Activated T-cell treated with anti-CD3 and anti-CD28 coated beads for 48 hours (primary cell): ENCODE data around the gene PLK3.
A peak's percentile ranks its signal among the peaks of the same experiment; 100 is the strongest.
"Not testable (repeated sequence)": the region's sequence is repeated elsewhere in the genome, so short reads cannot be mapped to it uniquely, and the experiment has no call there.

Source experiments
- DNase-seq: peaks from one replicate; pipeline ENCODE4 v3.0.0-alpha.2; 2020; ENCODE audit warnings: low read depth

Gene PLK3

DNA sequence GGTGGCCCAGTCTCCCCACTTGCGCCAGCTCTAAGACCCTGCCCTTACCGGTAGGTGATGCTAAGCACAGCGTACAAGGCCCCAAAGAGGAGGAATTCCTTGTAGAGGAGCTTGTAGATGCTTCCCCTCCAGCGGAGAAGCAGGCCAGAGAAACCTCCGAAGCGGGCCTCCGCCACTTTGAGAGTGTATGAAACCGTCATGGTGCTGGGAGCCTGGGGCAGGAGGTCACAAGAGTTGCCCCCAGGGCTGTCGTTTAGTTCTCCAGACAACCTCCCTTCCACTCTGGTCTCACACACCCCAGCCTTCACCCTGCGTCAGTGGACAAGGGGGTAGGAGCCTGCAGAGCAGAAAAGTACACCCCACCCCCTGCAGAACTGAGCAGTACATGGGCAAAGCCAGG lies 12.7 kb upstream of the PLK3 start:
- no peak for DNase-seq

DNA sequence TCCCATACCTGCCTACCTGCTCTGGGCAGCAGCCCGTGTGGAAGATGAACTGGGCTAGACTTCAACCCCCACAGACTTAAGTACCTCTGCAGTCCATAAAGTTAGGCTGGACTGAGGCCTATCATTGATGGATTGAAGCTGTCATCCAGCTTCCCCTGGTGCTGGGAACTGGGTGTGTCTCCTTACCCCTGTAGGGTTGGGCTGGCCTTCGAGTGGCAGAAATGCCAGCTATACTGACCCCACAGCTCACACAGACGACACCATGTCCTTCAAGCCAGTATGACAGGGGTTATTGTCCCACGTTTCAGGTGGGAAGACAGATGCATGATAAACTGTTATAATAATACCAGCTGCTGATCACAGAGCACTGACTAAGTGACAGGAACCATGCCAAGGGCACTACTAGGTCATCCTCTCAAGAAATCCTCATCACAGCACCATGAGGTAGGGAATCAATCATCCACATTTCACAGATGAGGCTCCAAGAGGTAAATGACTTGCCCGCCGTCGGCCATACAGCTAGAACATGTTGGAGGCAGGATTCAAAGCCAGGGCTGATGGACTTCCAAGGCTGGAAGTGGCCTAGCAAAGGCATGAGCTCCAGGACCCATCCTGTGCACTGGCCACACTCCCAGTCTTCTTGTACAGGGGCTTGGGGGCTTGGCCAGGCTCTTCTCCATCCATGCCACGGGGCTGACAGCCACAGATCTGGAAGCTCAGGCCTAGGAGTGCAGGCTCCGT lies 11.9 kb upstream of the PLK3 start, which contains the start of gene BEST4:
BEST4 (minus strand) TSS at position 51 of the 741 bp plus-strand sequence. CDS start 465 bp downstream, outside the sequence.
- no peak for DNase-seq

DNA sequence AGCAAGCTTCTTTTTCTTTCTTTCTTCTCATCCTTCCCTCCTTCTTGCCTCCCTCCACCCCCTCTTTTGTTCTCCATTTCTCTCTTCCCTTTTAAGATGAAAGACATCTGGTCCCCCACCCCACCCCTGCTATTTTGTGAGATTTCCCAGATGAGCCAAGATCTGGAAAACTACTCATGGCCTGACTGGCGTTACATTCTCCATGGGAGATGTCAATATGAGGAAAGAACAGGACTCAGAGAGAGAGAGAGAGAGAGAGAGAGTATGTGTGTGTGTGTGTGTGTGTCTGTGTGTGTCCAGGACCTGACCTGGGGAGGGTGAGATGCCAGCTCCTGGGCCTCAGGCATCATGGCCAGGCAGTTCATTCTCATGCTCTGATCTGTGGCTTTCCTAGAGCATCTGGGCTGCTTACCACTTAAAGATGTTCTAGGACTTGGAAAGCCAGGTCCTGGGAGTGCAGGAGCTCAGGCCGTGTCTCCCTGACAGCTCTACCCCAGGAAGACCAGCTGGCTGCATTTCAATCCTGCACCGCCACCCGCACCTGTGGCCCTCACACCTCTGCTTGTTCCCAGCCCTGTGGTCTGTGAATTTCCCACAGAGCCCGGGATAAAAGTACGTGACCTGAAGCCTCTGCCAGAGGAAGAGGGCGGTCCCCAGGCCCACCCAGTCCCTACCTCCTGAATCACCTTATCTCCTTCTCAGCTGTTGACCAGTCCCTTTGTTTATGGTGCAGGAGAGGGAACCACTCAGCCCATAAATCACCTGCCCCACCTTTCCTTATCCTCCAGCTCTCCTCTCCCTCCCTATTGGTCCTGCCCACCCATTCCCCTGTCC lies 9.0 kb upstream of the PLK3 start:
- no peak for DNase-seq

GRCh38 chr1:44792736-44793502 lies 7.3 kb upstream of the PLK3 start:
- no peak for DNase-seq

DNA sequence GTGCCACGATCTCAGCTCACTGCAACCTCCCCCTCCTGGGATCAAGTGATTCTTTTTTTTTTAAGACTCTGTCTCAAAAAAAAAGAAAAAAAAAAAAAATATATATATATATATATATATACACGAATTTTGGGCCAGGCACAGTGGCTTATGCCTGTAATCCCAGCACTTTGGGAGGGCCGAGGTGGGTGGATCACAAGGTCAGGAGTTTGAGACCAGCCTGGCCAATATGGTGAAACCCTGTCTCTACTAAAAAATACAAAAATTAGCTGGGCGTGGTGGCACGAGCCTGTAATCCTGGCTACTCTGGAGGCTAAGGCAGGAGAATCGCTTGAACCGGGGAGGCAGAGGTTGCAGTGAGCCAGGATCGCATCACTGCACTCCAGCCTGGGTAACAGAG lies 2.3 kb upstream of the PLK3 start:
- DNase-seq = not testable (repeated sequence)

DNA sequence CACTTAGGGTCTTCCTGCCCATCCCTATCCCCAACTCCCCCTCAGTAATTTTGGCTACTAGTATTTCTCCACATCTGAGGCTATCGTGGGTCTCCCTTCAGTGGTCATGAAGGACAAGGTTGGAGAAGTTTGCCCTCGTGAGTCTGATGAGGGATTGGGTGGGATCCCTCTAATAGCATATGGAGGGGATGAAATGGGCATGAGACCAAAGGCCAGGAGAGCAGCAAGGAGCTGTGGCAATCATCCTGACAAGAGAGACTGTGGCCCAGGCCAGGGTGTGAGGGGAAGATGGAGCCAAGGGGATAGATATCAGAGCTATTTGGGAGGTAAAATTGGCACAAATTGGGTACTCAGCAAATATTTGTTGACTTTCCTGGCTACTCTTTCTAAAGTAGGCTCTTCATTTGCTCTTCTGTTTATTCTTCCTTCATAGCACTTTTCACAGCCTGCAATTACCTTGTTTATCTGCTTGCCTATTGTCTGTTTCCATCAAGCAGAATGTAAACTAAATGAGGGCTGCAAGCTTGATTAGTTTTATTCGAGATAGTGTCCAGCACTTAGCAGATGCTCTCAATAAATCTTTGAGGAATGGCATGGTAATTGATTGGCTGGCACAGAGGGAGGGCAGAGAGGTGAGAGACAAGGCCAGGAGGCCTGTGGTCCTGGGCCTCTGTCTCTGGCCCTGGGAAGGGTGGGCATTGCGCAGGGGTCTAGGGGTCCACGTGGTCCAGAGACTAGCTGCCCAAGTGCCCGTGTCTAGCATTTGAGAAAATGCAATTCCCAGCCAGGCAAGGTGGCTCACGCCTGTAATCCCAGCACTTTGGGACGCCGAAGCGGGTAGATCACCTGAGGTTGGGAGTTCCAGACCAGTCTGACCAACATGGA lies 1.5 kb upstream of the PLK3 start:
- no peak for DNase-seq

GRCh38 chr1:44801491-44802305 lies 1.5 kb downstream of the PLK3 start:
- DNase-seq = peak; percentile 34

- no peak for DNase-seq
These were observed 2.3 kb downstream of the PLK3 start for GRCh38 chr1:44802306-44803061.

DNA sequence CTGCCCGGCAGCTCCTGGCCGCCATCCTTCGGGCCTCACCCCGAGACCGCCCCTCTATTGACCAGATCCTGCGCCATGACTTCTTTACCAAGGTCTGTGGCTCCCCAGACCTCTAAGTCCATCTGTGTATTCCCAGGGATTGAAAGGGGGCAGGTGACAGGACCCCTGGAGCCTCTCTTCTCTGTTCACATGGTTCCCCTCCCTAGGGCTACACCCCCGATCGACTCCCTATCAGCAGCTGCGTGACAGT lies 2.8 kb downstream of the PLK3 start:
- DNase-seq = no peak

DNA sequence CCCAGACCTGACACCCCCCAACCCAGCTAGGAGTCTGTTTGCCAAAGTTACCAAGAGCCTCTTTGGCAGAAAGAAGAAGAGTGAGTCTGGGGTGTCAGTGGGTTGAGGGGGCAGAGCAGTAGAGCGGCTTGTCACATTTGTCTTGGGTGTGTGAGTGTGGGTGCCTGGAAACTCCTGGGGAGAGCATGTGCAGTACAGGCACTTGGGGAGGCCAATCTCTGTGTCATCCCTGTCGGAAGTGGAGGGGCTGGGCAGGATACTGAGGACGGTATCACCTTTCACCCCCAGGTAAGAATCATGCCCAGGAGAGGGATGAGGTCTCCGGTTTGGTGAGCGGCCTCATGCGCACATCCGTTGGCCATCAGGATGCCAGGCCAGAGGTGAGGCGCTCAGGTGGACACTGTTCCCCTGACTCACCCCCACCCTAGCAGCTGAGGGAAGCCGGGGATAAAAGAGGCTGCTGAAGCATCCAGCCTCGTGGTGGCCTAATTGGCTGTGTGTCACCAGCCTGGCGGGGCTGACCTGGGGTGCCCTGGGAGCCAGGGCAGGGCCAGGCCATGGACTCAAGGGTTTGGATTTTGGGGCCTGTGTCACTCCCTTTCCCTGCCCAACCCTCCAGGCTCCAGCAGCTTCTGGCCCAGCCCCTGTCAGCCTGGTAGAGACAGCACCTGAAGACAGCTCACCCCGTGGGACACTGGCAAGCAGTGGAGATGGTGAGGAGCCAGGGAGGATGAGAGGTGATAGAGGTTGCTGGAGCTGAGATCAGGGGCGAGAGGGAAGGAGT lies 3.3 kb downstream of the PLK3 start:
- DNase-seq = no peak

DNA sequence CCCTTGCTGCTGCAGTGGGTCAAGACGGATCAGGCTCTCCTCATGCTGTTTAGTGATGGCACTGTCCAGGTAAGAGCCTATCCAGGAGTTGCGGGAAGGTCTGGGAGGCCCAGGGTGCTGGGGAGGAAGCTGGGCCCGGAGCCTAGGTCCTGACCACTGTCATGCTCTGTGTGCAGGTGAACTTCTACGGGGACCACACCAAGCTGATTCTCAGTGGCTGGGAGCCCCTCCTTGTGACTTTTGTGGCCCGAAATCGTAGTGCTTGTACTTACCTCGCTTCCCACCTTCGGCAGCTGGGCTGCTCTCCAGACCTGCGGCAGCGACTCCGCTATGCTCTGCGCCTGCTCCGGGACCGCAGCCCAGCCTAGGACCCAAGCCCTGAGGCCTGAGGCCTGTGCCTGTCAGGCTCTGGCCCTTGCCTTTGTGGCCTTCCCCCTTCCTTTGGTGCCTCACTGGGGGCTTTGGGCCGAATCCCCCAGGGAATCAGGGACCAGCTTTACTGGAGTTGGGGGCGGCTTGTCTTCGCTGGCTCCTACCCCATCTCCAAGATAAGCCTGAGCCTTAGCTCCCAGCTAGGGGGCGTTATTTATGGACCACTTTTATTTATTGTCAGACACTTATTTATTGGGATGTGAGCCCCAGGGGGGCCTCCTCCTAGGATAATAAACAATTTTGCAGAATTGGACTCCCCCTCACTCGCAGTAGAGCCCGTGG lies 5.3 kb downstream of the PLK3 start:
- no peak for DNase-seq

DNA sequence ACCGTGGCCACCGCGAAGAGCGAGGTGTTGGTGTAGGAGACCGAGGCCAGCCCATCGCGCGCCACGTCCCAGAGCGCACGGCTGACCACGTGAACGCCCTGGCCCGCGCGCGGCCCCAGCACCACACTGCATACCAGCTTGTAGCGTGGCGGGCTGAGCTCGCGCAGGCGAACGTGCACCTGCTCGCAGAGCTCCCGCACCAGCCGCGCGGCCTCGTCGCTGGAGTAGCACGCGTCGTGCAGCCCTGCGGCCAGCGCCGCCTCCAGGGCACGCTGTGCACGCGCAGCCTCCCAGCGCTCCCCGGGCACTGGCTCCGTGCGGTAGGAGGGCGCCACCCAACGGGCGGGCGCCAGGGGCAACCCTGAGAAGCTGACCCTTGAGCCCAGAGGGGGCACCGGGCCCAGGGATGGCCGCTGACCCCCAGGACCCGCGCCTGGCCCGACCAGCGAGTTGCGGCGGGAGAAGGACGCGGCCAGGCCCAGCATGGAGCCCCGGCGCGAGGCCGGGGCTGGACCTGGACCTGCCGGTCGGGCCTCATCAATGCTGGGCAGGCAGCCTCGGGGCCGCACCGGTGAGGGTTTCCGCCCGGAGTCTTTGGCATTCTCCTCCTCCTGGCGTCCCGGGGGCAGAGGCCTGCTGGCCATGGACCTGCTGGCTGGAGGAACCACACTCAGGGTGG lies 6.0 kb downstream of the PLK3 start:
- DNase-seq = no peak

- DNase-seq = no peak
These were observed 6.7 kb downstream of the PLK3 start, which contains the start of gene DYNLT4 for GRCh38 chr1:44806704-44807363. Gene DYNLT4, minus strand, starts transcription at chr1:44807351. Its CDS starts 683 bp downstream, at chr1:44806668.

- peak; percentile 84 for DNase-seq
These were observed 7.3 kb downstream of the PLK3 start for GRCh38 chr1:44807364-44808062.

DNA sequence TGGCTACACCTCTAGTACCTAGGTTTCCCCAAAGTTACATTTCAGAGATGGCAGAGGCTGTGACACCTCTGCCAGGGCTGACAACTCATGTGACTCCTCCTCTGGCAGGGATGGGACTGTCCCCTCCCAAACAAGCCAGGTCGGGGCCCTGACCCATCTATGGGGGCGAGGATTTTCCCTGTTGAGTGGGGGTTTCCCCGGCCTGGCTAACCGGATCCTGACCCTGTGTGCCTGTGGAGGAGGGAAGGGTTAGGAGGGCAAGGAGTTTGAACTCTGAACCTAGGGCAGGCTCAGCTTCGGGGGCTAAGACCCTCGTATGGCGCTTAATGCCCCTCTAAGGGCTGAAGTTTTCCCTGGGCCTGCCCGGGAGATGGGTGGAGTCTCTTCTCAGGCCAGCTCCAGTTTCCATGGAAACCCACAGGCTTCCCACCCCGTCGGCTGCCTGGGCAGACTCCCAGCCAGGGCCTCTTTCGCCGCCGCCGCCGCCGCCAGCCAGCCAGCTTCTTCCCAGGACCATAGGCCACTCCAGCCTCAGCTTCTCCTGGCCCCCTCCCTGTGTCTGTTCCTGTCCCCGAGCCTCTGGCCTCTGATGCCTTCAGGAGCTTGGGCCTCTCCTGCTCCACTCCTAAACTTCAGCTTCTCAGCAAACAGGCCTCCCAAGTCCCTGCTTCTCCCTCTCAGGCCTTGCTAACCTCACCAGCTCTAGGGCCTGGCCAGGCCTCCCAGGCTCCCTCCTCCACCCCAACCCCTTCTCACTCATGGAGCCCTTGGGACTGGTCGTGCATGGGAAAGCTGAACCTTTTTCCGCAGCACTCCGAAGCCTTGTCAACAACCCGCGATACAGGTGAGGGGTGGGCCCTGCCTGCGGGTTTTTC lies 8.1 kb downstream of the PLK3 start, which contains the start of gene BTBD19:
BTBD19 (plus strand) TSS at position 461 of the 875 bp plus-strand sequence; CDS start at position 759, 298 bp downstream.
- peak; percentile 77 for DNase-seq
